Mucosa of rectum (tissue), 2 donors: ENCODE measurements around the gene SCARB1.

Experiments
- H3K27ac ChIP-seq, 2 donors: one replicate each; pipeline ENCODE4 v1.7.0; 2013; ENCODE audit warnings: inconsistent platforms in 2 of 2, low read depth in 2 of 2, low read length in 2 of 2
- H3K27me3 ChIP-seq, 2 donors: one replicate each; pipeline ENCODE4 v1.7.0; 2013; ENCODE audit warnings: low read length in 2 of 2; ENCODE audit not compliant: control insufficient read depth in 2 of 2, insufficient read depth in 2 of 2
- H3K36me3 ChIP-seq, 2 donors: one replicate each; pipeline ENCODE4 v1.7.0; 2013; ENCODE audit warnings: low read length in 2 of 2; ENCODE audit not compliant: control insufficient read depth in 2 of 2, insufficient read depth in 2 of 2
- H3K4me1 ChIP-seq, 2 donors: one replicate each; pipeline ENCODE4 v1.7.0; 2013; ENCODE audit warnings: low read length in 2 of 2, mild to moderate bottlenecking in 1 of 2; ENCODE audit not compliant: control insufficient read depth in 2 of 2, insufficient read depth in 2 of 2
- H3K4me3 ChIP-seq, 2 donors: one replicate each; pipeline ENCODE4 v1.7.0; 2013; ENCODE audit warnings: low read length in 2 of 2
- H3K9ac ChIP-seq, 2 donors: one replicate each; pipeline ENCODE4 v1.7.0; 2013; ENCODE audit warnings: low read length in 2 of 2, low read depth in 1 of 2, mild to moderate bottlenecking in 1 of 2
- H3K9me3 ChIP-seq, 2 donors: one replicate each; pipeline ENCODE4 v1.7.0; 2013; ENCODE audit warnings: low read length in 2 of 2; ENCODE audit not compliant: control insufficient read depth in 2 of 2
- donor health status: healthy.
- donor health status: Normal muscosa, but diverticular disease.

The SCARB1 gene

GRCh38 chr12:124731869-124732268 is 131.8 kb downstream of the SCARB1 start:
- Histone ChIP-seq H3K4me3 (no peak overlapping the region), H3K36me3 (no peaks in the 10 kb centered on the region), H3K4me1 (no peaks in the 10 kb centered on the region), H3K9me3 (no peaks in the 10 kb centered on the region), H3K9ac (no peak overlapping the region), H3K27me3 (no peaks in the 10 kb centered on the region), H3K27ac (no peak overlapping the region)

GRCh38 chr12:124730455-124730932 is 133.2 kb downstream of the SCARB1 start:
- Histone ChIP-seq H3K9ac (no peak overlapping the region), H3K9me3 (no peaks in the 10 kb centered on the region), H3K27ac (no peak overlapping the region), H3K4me1 (no peaks in the 10 kb centered on the region), H3K36me3 (no peaks in the 10 kb centered on the region), H3K27me3 (no peaks in the 10 kb centered on the region), H3K4me3 (no peak overlapping the region)

- no peaks in the 10 kb centered on the region for H3K36me3 ChIP-seq
- H3K27ac ChIP-seq, result peak overlapping the region in 1 of 2 donors; percentile 61
- H3K9ac ChIP-seq, result no peak overlapping the region
- H3K4me3 ChIP-seq, result no peak overlapping the region
- H3K27me3 ChIP-seq, result no peaks in the 10 kb centered on the region
- H3K4me1 ChIP-seq, result no peaks in the 10 kb centered on the region
- no peaks in the 10 kb centered on the region for H3K9me3 ChIP-seq
Measured at GRCh38 chr12:124727922-124728321, 135.7 kb downstream of the SCARB1 start.

DNA sequence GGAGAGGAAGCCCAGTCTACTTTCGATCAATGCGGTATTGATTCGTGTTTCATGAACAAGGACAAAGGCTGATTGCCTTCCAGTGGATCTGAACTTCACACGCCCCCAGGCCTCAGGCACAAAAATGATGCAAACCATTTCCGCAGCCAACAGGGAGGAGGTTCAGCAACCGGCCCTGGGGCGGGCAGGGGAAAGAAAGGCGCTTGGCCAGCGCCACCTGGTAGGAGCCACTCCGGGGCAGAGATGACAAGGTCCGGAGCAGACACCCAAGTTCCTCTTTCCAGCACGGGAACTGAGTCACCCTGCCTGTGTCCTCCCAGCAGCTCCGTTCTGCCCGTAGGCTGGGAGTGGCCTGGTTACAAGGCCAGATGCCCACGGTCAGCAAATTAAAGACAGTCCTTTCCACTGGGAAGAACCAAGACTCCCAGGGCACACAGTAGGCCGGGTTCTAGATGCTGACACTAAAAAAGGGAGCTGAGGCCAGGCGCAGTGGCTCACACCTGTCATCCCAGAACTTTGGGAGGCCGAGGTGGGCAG is 136.3 kb downstream of the SCARB1 start:
- Histone ChIP-seq H3K9ac (no peak overlapping the region), H3K9me3 (no peaks in the 10 kb centered on the region), H3K27ac (peak overlapping the region in 1 of 2 donors; percentile 61), H3K4me1 (no peaks in the 10 kb centered on the region), H3K27me3 (no peaks in the 10 kb centered on the region), H3K36me3 (no peaks in the 10 kb centered on the region), H3K4me3 (no peak overlapping the region)
